NCI-H2196 treated with DMSO at 0.1 percent for 48 hours (cell line): ENCODE data around the gene MCM10.
"Not testable (repeated sequence)": the region's sequence is repeated elsewhere in the genome, so short reads cannot be mapped to it uniquely, and the experiment has no call there.

ENCODE experiments used
- DNase-seq: peaks from one replicate; lab custom pipeline; 2025; ENCODE audit not compliant: unreplicated experiment; lab: John Stamatoyannopoulos, UW

Gene MCM10

DNA sequence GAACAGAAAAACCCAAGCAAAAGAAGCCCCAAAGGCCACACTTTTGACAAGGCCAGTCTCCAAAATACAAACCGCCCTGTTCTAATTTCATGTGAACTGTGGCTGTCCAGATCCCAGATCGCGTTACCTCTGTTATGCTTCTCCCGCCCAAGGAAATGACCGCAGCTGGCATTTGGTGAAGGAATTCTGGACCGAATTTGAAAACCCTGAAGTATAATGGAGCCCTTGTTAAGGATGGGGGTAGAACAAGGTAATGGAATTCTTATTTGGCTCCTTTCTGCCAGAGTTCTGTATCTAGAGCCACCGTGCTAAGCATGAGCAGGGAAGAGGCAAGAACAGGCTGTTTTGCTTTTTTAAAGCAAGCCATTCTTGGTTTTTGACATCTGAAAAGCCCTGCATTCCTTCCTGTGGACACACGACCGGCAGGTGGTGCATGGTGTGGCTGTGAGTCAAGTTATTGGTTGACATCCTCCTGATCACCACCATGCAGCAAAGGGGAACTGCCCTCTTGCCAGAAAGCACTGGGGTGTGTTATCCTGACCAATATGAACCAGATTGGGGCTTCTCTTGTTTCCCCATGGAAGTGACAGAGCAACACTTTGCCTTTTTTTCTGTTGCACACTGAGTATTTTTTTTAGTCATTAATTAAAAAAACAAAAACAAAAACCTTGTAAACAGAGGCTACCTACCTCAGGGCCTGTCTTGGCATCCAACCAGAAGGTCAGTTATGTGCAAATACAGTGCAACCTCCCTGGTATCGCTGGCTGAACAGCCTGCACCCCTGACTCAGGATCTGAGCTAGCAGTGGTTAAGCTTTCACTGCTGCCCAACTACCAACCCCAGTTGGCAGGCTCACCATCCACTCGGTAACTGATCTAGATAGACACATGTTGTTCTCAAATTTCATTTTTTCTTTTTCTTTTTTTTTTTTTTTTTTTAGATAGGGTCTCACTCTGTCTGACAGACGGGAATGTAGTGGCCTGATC lies 58.6 kb downstream of the MCM10 start:
- peak; percentile 28 for DNase-seq

DNA sequence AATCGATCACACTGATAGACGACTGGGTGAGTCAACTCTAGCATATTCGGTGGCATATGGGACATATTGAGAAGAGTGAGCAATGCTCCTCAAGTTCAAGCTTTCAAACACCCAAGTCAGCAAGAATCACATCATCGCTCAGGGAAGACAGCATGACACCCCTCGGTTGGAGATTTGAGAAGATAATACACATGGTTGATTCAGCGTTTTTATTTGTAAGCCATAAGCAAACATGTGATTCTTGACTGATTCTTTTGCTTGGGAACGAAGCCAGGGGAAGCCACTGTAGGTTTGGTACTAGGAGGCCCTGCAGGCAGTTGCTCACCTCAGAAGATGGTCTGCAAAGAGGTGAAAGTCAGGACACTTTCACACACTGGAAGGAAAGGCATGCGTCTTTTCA lies 60.2 kb downstream of the MCM10 start:
- no peak for DNase-seq

GRCh38 chr10:13222151-13222550 lies 60.8 kb downstream of the MCM10 start:
- no peak for DNase-seq

GRCh38 chr10:13222566-13222965 lies 61.2 kb downstream of the MCM10 start:
- no peak for DNase-seq

GRCh38 chr10:13223241-13223640 lies 61.9 kb downstream of the MCM10 start:
- no peak for DNase-seq

GRCh38 chr10:13224210-13224995 lies 63.0 kb downstream of the MCM10 start:
- no peak for DNase-seq

DNA sequence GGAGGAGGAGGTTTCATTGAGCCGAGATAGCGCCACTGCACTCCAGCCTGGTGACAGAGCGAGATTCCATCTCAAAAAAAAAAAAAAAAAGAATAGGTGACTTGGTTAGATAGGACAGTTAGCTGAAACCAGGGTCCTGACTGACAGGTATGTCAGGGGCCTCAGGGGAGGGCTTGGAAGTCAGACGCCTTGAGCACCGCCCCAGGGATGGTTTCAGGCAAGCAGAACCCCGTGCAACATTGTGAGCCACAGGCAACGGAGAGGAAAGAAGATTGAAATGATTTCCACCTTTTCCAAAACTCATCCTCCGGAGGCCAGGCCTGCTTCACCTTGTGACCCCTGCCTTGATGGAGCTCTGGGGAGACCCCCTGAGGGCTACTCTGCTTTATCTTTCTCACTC lies 64.2 kb downstream of the MCM10 start:
- DNase-seq, result no peak

GRCh38 chr10:13227031-13227430 lies 65.7 kb downstream of the MCM10 start:
- no peak for DNase-seq

DNA sequence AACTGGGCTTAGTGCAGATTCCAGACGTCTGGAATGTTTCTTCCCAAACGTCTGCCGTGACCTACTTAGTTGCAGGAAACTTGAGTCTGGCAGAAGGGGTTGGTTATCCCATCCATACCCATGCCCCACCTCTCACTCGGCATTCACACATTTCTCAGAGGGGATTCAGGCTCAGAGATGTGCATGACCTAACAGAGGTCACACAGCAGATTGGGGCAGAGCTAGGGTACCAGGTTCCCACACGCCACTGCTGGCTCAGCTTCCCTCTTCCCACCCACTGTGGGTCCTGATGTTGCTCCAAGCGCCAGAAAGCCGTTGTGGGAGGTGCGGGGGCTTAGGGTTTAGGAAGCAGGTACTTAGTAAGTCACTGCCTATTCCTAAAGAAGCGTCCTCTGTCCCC lies 69.8 kb downstream of the MCM10 start:
- DNase-seq, result no peak

- DNase-seq, result no peak
Observed at GRCh38 chr10:13231808-13232207, 70.5 kb downstream of the MCM10 start.

DNA sequence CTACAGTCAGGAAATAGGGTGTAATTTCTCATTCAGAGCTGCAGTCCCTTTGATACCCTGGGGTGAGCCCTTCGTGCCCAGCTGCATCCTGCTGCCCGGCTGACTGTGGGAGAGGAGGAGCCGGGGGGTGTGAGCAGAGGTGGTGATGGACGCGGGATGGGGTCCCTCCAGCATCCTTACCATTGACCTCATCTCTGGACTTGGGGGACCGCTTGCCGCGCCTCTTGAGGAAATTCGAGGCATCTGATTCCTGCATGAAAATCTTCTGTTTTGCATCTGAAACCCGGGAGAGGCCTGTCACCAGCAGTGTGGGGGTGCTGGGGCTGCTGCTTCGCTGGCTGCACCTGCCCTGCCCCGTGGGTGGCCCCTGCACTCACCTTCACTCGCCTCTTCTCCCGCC lies 72.0 kb downstream of the MCM10 start:
- no peak for DNase-seq

- DNase-seq, result no peak
Observed at GRCh38 chr10:13234172-13234571, 72.8 kb downstream of the MCM10 start, which contains the start of gene UCMA. TSS of gene UCMA (minus strand) at chr10:13234374. CDS start at chr10:13234258, 116 bp downstream.

- not testable (repeated sequence) for DNase-seq
Observed at GRCh38 chr10:13234736-13235135, 73.4 kb downstream of the MCM10 start.

DNA sequence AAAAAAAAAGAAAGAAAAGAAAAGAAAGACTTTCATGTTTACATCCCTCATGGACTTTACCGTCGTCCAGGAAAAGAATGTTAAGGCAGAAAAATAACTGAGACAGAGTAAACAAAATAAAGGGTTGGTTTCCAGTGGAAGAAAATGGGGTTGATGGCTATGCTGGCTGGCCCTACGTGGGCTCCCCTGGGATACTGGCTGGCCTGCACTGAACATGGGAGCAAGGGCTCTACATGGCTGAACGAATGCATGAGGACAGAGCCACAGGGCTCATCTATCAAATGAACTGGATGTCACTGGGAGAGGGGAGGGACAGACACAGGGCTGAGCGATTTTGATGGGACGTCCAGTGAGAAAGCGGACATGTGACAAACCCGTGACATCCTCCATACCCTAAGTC lies 75.3 kb downstream of the MCM10 start:
- DNase-seq, result no peak

DNA sequence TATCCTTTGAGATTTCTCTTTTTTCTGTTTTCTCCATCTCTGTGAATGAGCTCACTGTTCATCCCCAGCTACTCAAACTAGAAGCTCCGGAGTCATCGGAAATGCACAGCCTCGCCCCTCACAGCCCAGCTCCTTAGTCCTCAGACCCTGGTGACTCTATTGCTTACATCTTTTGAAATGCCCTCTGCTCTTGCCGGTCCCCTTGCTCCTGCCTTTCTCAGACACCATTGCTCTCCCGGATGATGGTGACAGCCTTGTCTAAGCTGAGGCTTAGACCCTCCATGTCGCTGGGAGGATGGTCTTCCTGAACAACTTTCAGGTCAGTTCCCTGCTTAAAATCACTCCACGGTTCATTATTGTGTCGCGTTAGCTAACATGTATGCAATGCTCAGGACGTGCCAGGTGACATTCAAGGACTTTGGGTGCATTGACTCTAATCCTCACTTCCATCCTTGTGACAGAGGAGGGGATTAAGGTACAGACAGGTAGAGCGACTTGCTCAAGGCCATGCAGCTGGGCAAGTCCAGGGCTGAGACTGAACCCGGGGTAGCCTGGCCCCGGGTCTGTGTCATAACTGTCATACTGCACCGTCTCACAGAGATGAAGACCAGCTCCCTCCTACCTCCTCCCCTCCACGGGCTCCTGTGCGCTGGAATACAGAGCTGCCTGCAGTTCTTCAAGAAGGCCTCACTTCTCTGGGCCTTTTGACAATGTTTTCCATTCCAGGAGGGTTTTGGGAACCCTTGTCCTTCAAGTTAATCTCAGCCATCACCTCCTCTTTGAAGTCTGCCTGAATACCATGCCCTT lies 77.1 kb downstream of the MCM10 start:
- DNase-seq, result no peak

DNA sequence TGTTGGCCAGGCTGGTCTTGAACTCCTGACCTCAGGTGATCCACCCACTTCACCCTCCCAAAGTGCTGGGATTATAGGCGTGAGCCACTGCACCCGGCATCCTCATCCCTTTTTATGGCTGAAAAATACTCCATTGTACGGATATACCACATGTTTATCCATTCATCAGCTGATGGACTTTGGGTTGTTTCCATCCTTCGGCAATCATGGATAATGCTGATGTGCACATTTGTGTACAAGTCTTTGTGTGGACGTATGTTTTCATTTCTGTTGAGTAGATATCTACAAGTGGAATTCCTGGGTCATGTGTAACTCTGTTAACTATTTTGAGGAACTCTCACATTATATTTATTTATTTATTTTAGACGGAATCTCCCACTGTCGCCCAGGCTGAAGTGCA lies 78.6 kb downstream of the MCM10 start:
- DNase-seq, result no peak

DNA sequence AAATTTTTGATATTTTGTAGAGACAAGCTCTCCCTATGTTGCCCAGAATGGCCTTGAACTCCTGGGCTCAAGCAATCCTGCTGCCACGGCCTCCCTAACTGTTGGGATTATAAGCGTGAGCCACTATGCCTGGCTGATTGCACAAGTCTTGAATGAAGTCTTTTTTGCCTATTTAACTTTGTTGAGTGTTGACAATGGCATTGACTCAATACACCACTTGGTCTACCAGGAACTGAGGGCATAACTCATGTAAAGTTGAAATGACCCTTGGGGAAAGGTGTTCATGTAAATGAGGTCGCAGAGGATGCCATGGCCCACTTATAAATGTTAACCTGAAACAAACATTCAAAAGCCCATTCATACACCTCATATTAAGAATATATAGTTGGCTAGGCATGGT lies 80.3 kb downstream of the MCM10 start:
- DNase-seq, result no peak

GRCh38 chr10:13242260-13242659 lies 80.9 kb downstream of the MCM10 start:
- DNase-seq, result not testable (repeated sequence)

DNA sequence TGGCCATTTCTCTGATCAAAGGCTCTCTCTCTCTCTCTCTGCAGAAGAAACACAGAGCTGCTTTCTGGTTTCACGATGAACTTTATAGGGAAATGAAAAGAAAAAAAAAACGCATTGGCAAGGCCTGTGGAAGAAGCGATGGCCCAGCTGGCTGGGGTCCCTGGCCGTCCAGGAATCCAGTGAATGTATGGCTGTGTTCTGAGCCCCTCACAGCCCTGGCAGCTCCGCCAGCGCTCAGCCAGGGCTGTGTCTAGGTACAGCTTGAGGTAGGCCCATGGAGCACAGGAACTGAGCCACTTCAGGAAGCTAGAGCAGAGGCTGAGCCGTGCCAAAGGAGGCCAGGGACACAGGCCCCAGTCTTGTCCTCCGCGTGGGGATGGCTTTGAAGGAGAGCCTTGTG lies 85.9 kb downstream of the MCM10 start:
- no peak for DNase-seq

- no peak for DNase-seq
Observed at GRCh38 chr10:13247784-13248183, 86.4 kb downstream of the MCM10 start.

DNA sequence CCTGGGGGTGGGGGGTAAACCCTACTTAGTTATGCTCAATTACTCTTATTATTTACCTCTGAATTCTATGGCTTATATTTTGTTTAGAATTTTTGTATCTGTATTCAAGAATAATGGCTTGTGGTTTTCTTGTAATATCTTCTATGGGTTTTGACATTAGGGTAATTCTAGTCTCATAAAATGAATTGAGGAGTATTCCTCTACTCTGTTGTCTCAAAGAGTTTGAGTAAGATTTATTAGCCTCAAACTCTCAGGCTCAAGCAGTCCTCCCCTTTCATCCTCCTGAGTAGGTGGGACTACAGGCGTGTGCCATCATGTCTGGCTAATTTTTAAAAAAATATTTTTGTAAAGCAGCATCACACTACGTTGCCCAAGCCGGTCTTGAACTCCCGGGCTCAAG lies 92.4 kb downstream of the MCM10 start:
- no peak for DNase-seq
